Measurements from ENCODE around the gene ZNF491. TPM values are rescaled to one million over a fixed set of nuclear protein-coding genes. Genes with fewer than 3 reads are reported as not detected.

ZNF491 gene
- polyA plus RNA-seq, 1 donor from 2014 or later = 29.8 TPM

Other genes starting within 250 kb of the ZNF491 start
- 38.0 and 64.8 TPM in 2 replicates for gene ELOF1, start 239.3 kb upstream of the ZNF491 start, polyA plus RNA-seq
- not detected in 2 replicates for gene ACP5, start 220.9 kb upstream of the ZNF491 start, polyA plus RNA-seq
- 84.3 and 91.6 TPM in 2 replicates for gene ZNF627, start 201.0 kb upstream of the ZNF491 start, polyA plus RNA-seq
- gene ZNF823, start 59.6 kb upstream of the ZNF491 start, polyA plus RNA-seq = 7.8 and 13.6 TPM in 2 replicates
- gene ZNF441, start 31.5 kb upstream of the ZNF491 start, polyA plus RNA-seq = 137 and 138 TPM in 2 replicates
- 24.7 and 26.6 TPM in 2 replicates for gene ZNF440, start 15.8 kb downstream of the ZNF491 start, polyA plus RNA-seq
- 1.5 and 2.0 TPM in 2 replicates for gene ZNF439, start 50.2 kb downstream of the ZNF491 start, polyA plus RNA-seq
- 14.4 and 23.1 TPM in 2 replicates for gene ZNF69, start 89.3 kb downstream of the ZNF491 start, polyA plus RNA-seq
- gene ZNF700, start 126.6 kb downstream of the ZNF491 start, polyA plus RNA-seq = 32.8 and 35.9 TPM in 2 replicates
- gene ZNF763, start 166.5 kb downstream of the ZNF491 start, polyA plus RNA-seq = 12.8 and 17.9 TPM in 2 replicates
- 37.3 and 40.6 TPM in 2 replicates for gene ZNF433, start 237.2 kb downstream of the ZNF491 start, polyA plus RNA-seq

Measured in neural cell (in vitro differentiated cells).